ENCODE measurements around the gene CD226. TPM values are rescaled to one million over a fixed set of nuclear protein-coding genes. Genes with fewer than 3 reads are reported as not detected.

Gene CD226
- total and polyA plus RNA-seq, 10 of the 15 experiments (the other 5 are each of a cell fraction or from before 2014, with no cell fraction given): 12.9 to 68.8 (median 47.3) TPM

GRCh38 chr18:69935319-69936190 lies 12.1 kb downstream of the CD226 start (continued):
- TF ChIP-seq ZNF592 (IDR thresholded peaks at IDR 0.05) (no peak), RELA (IDR thresholded peaks at IDR 0.05; ENCODE audit: borderline replicate concordance, partially characterized antibody) (no peak), CBX3 (IDR thresholded peaks at IDR 0.05; ENCODE audit: borderline replicate concordance, low read depth) (no peak), MYB (IDR thresholded peaks at IDR 0.05; ENCODE audit: borderline replicate concordance, low read depth, low read length) (no peak), RAD51 (IDR thresholded peaks at IDR 0.05) (no peak; the same call in 1 of the 2 replicates), SREBF2 (IDR thresholded peaks at IDR 0.05; ENCODE audit: low read length) (no peak), BRCA1 (IDR thresholded peaks at IDR 0.05; ENCODE audit: low read depth, low read length) (no peak), PRDM15 (CRISPR knock-in tag; IDR thresholded peaks at IDR 0.05) (no peak), SIX5 (IDR thresholded peaks at IDR 0.05; ENCODE audit: low read depth, low read length, severe bottlenecking) (no peak), HCFC1 (IDR thresholded peaks at IDR 0.05; ENCODE audit: low read length) (no peak), TCF3 (IDR thresholded peaks at IDR 0.05; ENCODE audit: borderline replicate concordance, insufficient read depth, low read depth, low read length) (peak; percentile 97), RB1 (IDR thresholded peaks at IDR 0.05; ENCODE audit: borderline replicate concordance) (no peak), FOS (IDR thresholded peaks at IDR 0.05; ENCODE audit: borderline replicate concordance, extremely low read depth, insufficient read length) (no peak), YY1 (IDR thresholded peaks at IDR 0.05; ENCODE audit: low read depth, low read length) (peak; percentile 91), SIN3A (IDR thresholded peaks at IDR 0.05; ENCODE audit: low read depth, low read length) (peak; percentile 33; the same call in 1 of the 2 replicates), BACH1 (IDR thresholded peaks at IDR 0.05; ENCODE audit: borderline replicate concordance) (peak; percentile 73; the same call in 1 of the 2 replicates), ZBTB40 (IDR thresholded peaks at IDR 0.05; ENCODE audit: borderline replicate concordance) (no peak)
